OCI-LY3 (cell line): ENCODE results near the gene KLK5.

Experiments
- EZH2phosphoT487 ChIP-seq: fragments of 200-600 bp; shearing (Covaris generic); IDR thresholded peaks from 2 replicates; pipeline ENCODE4 v1.6.1; 2018; ENCODE audit warnings: antibody characterized with exemption, mixed run types, low read depth
- TF ChIP-seq, protein P1 (sequence below): fragments of 200-600, 300-600 bp; sonication (generic); IDR thresholded peaks from 2 replicates; pipeline ENCODE4 v1.5.1; 2014; ENCODE audit warnings: antibody characterized with exemption, low read length, low read depth

DNA sequence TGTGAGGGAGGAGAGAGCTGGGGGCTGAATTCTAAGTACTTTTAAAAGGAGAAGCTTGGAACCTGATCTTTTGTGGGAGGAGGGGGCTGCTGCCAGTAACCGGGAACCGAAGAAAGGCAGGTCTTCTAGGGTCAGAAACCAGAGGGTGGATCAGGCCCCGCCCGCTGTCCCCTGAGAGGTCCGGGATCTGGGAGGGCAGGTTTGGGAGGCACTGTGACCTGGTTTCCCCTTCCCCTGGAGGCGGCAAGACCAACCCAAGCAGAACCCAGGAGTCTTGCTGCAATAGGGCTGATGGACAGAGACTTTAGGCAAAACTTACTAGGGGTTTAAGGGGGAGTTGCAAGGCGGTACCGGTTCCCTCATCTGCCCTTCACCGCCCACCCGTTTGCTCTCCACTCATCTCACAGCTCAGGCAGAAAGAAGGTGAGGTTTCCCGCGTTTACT lies 49.3 kb upstream of the KLK5 start:
- TF ChIP-seq EZH2phosphoT487 = no peak
- TF ChIP-seq, protein P1, sequence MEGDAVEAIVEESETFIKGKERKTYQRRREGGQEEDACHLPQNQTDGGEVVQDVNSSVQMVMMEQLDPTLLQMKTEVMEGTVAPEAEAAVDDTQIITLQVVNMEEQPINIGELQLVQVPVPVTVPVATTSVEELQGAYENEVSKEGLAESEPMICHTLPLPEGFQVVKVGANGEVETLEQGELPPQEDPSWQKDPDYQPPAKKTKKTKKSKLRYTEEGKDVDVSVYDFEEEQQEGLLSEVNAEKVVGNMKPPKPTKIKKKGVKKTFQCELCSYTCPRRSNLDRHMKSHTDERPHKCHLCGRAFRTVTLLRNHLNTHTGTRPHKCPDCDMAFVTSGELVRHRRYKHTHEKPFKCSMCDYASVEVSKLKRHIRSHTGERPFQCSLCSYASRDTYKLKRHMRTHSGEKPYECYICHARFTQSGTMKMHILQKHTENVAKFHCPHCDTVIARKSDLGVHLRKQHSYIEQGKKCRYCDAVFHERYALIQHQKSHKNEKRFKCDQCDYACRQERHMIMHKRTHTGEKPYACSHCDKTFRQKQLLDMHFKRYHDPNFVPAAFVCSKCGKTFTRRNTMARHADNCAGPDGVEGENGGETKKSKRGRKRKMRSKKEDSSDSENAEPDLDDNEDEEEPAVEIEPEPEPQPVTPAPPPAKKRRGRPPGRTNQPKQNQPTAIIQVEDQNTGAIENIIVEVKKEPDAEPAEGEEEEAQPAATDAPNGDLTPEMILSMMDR = no peak
